Lower lobe of right lung (tissue), 2 donors: ENCODE measurements around the gene NSF. TPM values are rescaled to one million over a fixed set of nuclear protein-coding genes. Genes with fewer than 3 reads are reported as not detected.

ENCODE experiments used
- ATAC-seq, 2 donors: fragments of 200-7000 bp; cut with Tn5 transposase; one replicate each; pipeline ENCODE4 v1.9.1; 2020 to 2022; ENCODE audit warnings: mild to moderate bottlenecking in 2 of 2, moderate library complexity in 2 of 2
- DNase-seq: peaks from one replicate; pipeline ENCODE4 v3.0.0-alpha.2; 2020
- H3K27ac ChIP-seq: fragments of 200-600 bp; one replicate; pipeline ENCODE4 v1.8.0; 2022
- H3K27me3 ChIP-seq: fragments of 200-600 bp; one replicate; pipeline ENCODE4 v1.8.0; 2022; ENCODE audit warnings: low read depth
- H3K36me3 ChIP-seq: fragments of 200-600 bp; one replicate; pipeline ENCODE4 v1.8.0; 2022; ENCODE audit warnings: mild to moderate bottlenecking
- H3K4me1 ChIP-seq: fragments of 200-600 bp; one replicate; pipeline ENCODE4 v1.8.0; 2022
- H3K4me3 ChIP-seq: fragments of 200-600 bp; one replicate; pipeline ENCODE4 v1.8.0; 2022; ENCODE audit warnings: mild to moderate bottlenecking
- H3K9me3 ChIP-seq: fragments of 200-600 bp; one replicate; pipeline ENCODE4 v1.8.0; 2022
- intact Hi-C: fragments of 100-400 bp; cut with DNase I; formaldehyde crosslinking; loops from one replicate; pipeline ENCODE4 v1.11.0; 2022
- total RNA-seq: library from RNA; stranded (reverse); fragmentation: NEBNext Ultra II Directional; extraction: Animal tissue kit (Norgen Biotek cat#: 25700); gene quantifications from one replicate; pipeline ENCODE4 v1.2.1, GENCODE V29; 2021
- TF ChIP-seq, protein P1 (sequence below): fragments of 200-600 bp; IDR thresholded peaks from one replicate; pipeline ENCODE4 v1.8.0; 2022; ENCODE audit warnings: antibody characterized with exemption, mild to moderate bottlenecking
- donor health status: DM: no; HTN: yes; CAD: no; lungs with severe emphysema.

NSF gene
- total RNA-seq, 1 donor from 2014 or later, result 52.7 TPM

DNA sequence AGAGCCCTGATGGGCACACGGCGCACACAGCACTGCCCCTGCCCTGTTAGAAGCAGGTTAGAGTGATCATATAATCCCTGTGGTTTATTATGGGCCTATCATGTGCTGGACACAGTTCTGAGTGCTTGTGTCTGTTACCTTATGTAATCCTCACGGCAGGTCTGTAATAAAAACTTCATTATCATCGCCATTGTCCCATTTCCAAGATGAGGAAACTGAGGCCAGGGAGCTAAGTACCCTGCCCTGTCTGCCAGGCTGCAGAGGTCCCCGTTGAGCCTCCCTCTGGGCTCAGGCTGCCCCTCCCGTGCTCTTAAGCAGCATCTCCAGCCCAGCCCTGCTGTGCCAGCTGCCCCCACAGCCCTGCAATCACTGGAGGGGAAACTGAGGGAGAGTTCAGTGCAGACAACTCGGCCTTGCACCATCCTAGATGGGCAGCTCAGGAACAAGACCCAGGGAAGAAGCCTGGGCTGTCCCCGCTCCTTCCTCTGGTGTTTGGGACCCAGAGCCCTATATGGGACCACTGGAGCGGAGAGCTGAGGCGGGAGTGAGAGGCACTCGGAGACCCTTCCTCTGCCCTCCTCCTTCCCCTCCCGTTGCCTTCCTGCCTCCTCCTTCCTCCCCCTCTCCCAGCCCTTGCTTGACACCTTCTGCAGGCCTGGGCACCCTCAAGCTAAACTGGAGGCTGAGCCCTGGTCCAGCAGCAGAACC is 186.0 kb downstream of the NSF start:
- ATAC-seq (no peak), DNase-seq (no peak)
- Histone ChIP-seq H3K4me1 (peaks cover 7% of the 10 kb centered on the region), H3K27ac (no peak overlapping the region), H3K27me3 (peaks cover 21% of the 10 kb centered on the region), H3K4me3 (no peak overlapping the region), H3K36me3 (no peaks in the 10 kb centered on the region), H3K9me3 (no peaks in the 10 kb centered on the region)
- TF ChIP-seq, protein P1, sequence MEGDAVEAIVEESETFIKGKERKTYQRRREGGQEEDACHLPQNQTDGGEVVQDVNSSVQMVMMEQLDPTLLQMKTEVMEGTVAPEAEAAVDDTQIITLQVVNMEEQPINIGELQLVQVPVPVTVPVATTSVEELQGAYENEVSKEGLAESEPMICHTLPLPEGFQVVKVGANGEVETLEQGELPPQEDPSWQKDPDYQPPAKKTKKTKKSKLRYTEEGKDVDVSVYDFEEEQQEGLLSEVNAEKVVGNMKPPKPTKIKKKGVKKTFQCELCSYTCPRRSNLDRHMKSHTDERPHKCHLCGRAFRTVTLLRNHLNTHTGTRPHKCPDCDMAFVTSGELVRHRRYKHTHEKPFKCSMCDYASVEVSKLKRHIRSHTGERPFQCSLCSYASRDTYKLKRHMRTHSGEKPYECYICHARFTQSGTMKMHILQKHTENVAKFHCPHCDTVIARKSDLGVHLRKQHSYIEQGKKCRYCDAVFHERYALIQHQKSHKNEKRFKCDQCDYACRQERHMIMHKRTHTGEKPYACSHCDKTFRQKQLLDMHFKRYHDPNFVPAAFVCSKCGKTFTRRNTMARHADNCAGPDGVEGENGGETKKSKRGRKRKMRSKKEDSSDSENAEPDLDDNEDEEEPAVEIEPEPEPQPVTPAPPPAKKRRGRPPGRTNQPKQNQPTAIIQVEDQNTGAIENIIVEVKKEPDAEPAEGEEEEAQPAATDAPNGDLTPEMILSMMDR, result no peak
- intact Hi-C loops, result no loop called here

DNA sequence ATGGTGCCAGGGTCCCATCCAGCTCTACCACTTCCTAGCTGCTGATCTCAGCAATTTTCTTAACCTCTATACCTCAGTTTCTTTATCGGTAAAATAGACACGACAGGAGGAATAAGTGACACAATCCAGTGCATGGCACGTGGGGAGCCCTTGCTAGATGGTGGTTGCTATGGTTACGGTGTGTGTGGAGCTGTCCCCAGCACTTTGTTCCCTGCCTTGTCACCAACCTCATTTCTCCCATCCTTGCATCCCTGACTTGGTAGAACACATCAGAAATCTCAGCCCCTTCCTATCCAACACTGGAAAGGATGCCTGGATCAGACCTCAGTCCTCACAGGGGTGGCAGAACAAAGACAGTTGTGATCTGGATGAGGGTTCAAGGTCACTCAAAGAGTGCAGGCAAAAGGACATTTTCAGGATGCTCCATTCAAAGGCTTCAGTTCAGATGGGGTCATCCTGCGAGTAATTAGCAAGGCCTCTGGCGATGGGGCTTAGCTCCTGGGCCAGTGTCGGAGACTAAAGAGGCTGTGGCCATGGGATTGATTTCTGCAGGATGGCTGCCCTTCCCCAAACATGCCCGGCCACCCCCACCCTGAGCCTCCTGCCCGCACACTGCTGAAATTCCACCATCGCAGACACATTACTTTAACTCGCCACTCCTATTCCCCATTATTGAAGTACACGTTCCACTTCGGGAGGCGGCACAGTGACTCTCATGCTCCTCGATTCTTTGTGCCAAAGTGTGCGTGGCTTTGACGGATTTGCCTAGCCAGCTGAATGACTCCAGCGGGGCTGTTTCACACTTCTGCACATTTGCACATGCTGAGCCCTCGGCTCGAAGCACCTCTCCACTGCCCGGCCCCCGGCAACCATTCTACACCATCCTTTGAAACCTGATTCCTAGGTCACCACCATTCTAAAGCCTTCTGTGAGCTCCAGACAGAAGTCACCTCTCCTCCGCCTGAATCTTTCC is 187.8 kb downstream of the NSF start:
- H3K9me3 ChIP-seq, result no peaks in the 10 kb centered on the region
- no peaks in the 10 kb centered on the region for H3K36me3 ChIP-seq
- TF ChIP-seq, protein P1, result no peak
- peaks cover 7% of the 10 kb centered on the region for H3K27me3 ChIP-seq
- DNase-seq (no peak), ATAC-seq (no peak)
- intact Hi-C loops, result no loop called here
- no peak overlapping the region for H3K4me3 ChIP-seq
- no peaks in the 10 kb centered on the region for H3K4me1 ChIP-seq
- no peak overlapping the region for H3K27ac ChIP-seq

DNA sequence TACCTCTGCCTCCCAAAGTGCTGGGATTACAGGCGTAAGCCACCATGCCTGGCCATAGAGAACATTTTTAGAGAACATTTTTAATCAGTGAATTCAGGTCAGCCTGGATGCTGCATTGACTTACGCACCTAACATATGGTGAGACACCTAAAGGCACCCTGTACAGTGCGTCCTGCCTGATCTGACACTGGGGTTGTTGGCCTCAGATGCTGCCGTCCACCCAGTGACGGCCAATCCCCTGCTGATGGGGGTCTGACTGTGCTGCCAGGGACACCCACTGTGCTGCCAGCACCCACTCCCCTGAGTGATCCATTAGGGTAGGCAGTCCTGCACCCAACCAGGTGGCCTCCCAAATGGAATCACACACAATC is 189.5 kb downstream of the NSF start:
- H3K36me3 ChIP-seq, result no peaks in the 10 kb centered on the region
- H3K27ac ChIP-seq, result no peak overlapping the region
- no peak overlapping the region for H3K4me3 ChIP-seq
- DNase-seq (peak; percentile 9), ATAC-seq (no peak)
- H3K4me1 ChIP-seq, result no peaks in the 10 kb centered on the region
- peaks cover 3% of the 10 kb centered on the region for H3K27me3 ChIP-seq
- TF ChIP-seq, protein P1, result no peak
- no peaks in the 10 kb centered on the region for H3K9me3 ChIP-seq
- intact Hi-C loops, result no loop called here

DNA sequence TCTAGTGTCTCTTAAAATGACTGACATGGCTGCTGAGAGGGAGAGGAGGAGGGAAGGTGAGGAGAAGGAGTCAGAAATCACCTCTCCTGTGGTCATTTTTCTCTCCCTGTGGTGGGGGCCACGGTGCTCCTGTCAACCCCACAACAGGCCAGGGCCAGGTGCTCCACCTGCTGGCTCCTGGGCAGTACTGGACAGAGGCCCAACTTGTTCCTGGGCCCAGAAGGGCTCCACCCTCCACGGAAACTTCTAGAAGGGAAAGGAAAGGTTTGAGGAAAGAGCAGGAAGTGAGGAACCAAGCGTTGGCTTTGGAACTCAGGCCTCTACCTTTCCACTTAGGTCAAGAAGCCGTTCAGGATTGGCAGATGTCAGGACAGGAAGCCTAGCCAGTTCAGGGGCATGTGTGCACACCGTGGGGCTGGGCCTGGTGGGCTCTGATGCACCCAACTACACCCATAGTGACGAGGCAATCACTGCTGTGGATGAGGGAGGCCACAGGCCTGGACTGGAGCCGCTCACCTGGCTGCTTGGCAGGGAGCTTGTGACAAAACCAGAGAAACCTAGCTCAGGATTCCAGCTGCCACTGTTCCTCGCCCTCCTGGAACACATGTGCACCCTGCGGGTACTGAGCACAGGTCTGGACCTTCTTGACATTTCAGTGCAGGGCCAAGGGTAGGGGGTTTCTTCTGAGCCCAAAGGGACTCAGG is 191.9 kb downstream of the NSF start:
- ATAC-seq, result peak; percentile 86 to 88
- H3K27ac ChIP-seq, result no peak overlapping the region
- peak; percentile 70 for DNase-seq
- intact Hi-C loops, result no loop called here
- H3K9me3 ChIP-seq, result no peaks in the 10 kb centered on the region
- no peaks in the 10 kb centered on the region for H3K36me3 ChIP-seq
- no peak overlapping the region for H3K4me3 ChIP-seq
- no peaks in the 10 kb centered on the region for H3K4me1 ChIP-seq
- H3K27me3 ChIP-seq, result no peaks in the 10 kb centered on the region
- TF ChIP-seq, protein P1, result peak; percentile 57

DNA sequence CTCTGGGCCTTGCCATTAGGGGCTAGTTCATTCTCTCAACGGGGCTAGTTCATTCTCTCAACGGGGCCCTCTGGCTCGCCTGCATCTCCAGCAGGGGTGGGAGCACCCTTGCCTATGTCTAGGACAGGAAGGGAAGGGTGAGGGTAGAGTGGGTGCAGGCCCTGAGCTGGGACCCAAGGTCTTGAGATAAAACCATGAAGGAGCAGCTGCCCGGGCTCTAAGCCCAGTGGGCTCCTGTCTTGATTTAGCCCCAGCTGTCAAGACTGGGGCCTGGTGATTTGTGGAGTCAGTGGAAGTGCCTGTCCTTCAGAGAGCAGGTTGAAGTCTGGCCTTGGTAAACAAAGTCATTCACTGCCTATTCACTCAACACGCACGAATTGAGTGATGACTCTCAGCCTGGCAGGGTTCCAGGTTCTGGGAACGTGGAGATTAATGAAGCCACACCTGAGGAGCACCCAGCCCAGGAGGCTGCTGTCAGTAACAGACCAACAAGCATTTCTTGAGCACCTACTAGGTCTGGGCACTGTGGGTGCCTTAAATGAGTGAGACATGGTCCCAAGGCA is 192.6 kb downstream of the NSF start:
- intact Hi-C loops, result no loop called here
- no peak for DNase-seq
- ATAC-seq, result no peak

More for the DNA sequence above, 192.6 kb downstream of the NSF start:
- Histone ChIP-seq H3K4me1 (no peaks in the 10 kb centered on the region), H3K9me3 (no peaks in the 10 kb centered on the region), H3K36me3 (no peaks in the 10 kb centered on the region), H3K4me3 (no peak overlapping the region), H3K27ac (no peak overlapping the region), H3K27me3 (no peaks in the 10 kb centered on the region)
- TF ChIP-seq, protein P1, result no peak
